ENCODE measurements around the gene CD82. TPM values are rescaled to one million over a fixed set of nuclear protein-coding genes. Genes with fewer than 3 reads are reported as not detected.

CD82 gene
- total RNA-seq, 6 experiments from 2014 or later: 18.9 to 69.4 (median 48.6) TPM

- no peak overlapping the region for H3K27ac ChIP-seq
- H3K4me3 ChIP-seq: no peak overlapping the region
- DNase-seq: no peak
- H3K27me3 ChIP-seq: no peaks in the 10 kb centered on the region
- H3K9me3 ChIP-seq: no peaks in the 10 kb centered on the region
- peaks cover 0 to 21% (median 5%) of the 10 kb centered on the region in 4 donors for H3K4me1 ChIP-seq
- WGBS (ENCODE audit: insufficient coverage, low coverage, low lambda C conversion rate, missing lambda C conversion rate): 80% methylated on average over 2 of the region's 6 CpGs
- no peaks in the 10 kb centered on the region for H3K36me3 ChIP-seq
- TF ChIP-seq CTCF (IDR thresholded peaks at IDR 0.05) (no peak), POLR2A (IDR thresholded peaks at IDR 0.05) (no peak)
- intact Hi-C loops (cut with DNase I): no loop called here
- ATAC-seq: no peak
Observed at GRCh38 chr11:44611088-44611487, 45.6 kb downstream of the CD82 start.

GRCh38 chr11:44611687-44612434 is 46.4 kb downstream of the CD82 start:
- Histone ChIP-seq H3K4me1 (peaks cover 0 to 29% (median 9%) of the 10 kb centered on the region in 4 donors), H3K27me3 (no peaks in the 10 kb centered on the region), H3K36me3 (no peaks in the 10 kb centered on the region), H3K27ac (no peak overlapping the region), H3K9me3 (no peaks in the 10 kb centered on the region), H3K4me3 (no peak overlapping the region)
- TF ChIP-seq CTCF (IDR thresholded peaks at IDR 0.05): no peak
- TF ChIP-seq POLR2A (IDR thresholded peaks at IDR 0.05): no peak
- DNase-seq: no peak
- no peak for ATAC-seq
- intact Hi-C loops (cut with DNase I): no loop called here
- 43% methylated on average over 3 of the region's 7 CpGs for WGBS (ENCODE audit: insufficient coverage, low coverage, low lambda C conversion rate, missing lambda C conversion rate)

DNA sequence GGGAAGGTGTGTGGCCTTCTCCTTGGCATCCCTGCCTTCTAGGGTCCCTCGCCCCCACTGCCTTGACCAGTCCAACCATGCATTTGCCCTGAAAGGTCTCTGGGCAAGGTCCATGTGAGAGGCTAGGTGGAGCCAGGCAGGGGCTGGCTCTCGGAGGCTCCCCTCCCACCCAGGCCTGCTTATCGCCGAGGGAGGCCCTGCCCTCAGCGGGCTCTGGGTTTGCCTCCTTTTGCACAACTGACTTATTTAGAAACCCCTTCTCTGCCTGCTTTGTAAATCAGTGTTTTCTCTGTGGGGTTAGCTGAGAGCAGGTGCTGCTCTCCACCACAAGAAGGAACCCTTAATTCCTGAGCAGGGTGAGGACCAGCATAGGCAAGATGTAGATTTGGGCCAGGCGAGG is 47.7 kb downstream of the CD82 start:
- no peaks in the 10 kb centered on the region for H3K27me3 ChIP-seq
- H3K36me3 ChIP-seq: no peaks in the 10 kb centered on the region
- DNase-seq: no peak
- no peak overlapping the region for H3K4me3 ChIP-seq
- ATAC-seq: peak; percentile 5 to 59 (median 32)
- intact Hi-C loops (cut with DNase I): no loop called here
- no peak overlapping the region for H3K27ac ChIP-seq
- WGBS (ENCODE audit: insufficient coverage, low coverage, low lambda C conversion rate, missing lambda C conversion rate): no CpG with 5 or more reads among the region's 6 CpGs
- H3K9me3 ChIP-seq: no peaks in the 10 kb centered on the region
- H3K4me1 ChIP-seq: peaks cover 0 to 32% (median 9%) of the 10 kb centered on the region in 4 donors
- TF ChIP-seq CTCF (IDR thresholded peaks at IDR 0.05) (no peak), POLR2A (IDR thresholded peaks at IDR 0.05) (no peak)

DNA sequence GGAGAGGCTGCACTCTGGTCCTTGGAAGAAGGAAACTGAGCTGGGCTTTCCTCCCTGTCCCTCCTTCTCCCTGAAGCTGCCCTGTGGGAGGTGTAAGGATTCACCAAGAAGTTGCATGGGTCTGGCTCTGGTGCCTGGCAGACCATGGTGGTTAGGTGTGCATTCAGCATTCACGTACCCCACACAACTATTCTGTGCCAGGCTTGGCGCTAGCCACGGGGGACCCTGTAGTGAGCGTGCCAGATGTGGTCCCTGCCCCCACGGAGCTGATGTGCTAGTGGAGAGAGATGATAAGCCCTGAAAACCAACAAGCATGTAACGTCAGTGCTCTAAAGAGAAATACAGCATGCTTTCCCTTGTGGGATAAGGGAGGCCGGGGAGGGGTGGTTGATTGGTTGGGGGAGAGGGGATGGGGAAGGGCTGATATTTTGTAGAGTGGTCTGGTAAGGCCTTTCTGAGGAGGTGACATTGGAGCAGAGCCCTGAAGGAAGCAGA is 48.9 kb downstream of the CD82 start:
- WGBS (ENCODE audit: insufficient coverage, low coverage, low lambda C conversion rate, missing lambda C conversion rate): 86% methylated on average over 3 of the region's 7 CpGs
- peak in 1 of 3 donors; percentile 30 for DNase-seq
- Histone ChIP-seq H3K27me3 (no peaks in the 10 kb centered on the region), H3K4me1 (peaks cover 0 to 32% (median 9%) of the 10 kb centered on the region in 4 donors), H3K27ac (no peak overlapping the region), H3K36me3 (no peaks in the 10 kb centered on the region), H3K9me3 (no peaks in the 10 kb centered on the region), H3K4me3 (no peak overlapping the region)
- no peak for ATAC-seq
- intact Hi-C loops (cut with DNase I): no loop called here
- TF ChIP-seq POLR2A (IDR thresholded peaks at IDR 0.05) (no peak), CTCF (IDR thresholded peaks at IDR 0.05) (no peak)

Data from right lobe of liver (tissue), 6 donors.